Measurements from ENCODE around the gene RNF215.
A peak's percentile ranks its signal among the peaks of the same experiment; 100 is the strongest.

RNF215 gene

GRCh38 chr22:30397656-30398635, 10.7 kb upstream of the RNF215 start:
- DNase-seq (ENCODE audit: low read depth in 1 of 2, low spot score in 1 of 2) = no peak

GRCh38 chr22:30396871-30397655, 9.9 kb upstream of the RNF215 start, which contains the start of gene SEC14L2:
Gene SEC14L2, plus strand, starts transcription at chr22:30397018. Its CDS starts 99 bp downstream, at chr22:30397117.
- DNase-seq (ENCODE audit: low read depth in 1 of 2, low spot score in 1 of 2) = peak; percentile 27 to 55

DNA sequence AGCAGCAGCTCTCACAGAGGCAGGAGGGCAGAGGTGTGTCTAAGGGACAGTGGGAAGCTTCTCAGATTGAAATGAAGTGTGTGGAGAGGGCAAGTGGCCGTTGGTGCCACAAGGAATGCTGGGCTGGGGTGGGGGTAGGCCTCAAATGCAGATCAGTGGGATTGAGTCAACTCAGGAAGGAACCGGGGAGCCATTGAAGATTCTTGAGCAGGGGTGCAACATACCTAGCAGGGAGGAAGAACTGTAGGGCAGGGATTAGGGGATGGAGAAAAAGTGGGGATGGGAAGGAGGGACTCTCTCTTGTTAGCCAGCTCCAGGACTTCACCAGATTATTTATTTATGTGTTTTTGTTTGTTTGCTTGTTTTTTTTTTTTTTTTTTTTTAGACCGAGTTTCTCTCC, 6.7 kb upstream of the RNF215 start:
- no peak for DNase-seq (ENCODE audit: low read depth in 1 of 2, low spot score in 1 of 2)

GRCh38 chr22:30393322-30393680, 6.1 kb upstream of the RNF215 start:
- DNase-seq (ENCODE audit: low read depth in 1 of 2, low spot score in 1 of 2) = no peak

GRCh38 chr22:30392661-30393321, 5.6 kb upstream of the RNF215 start:
- no peak for DNase-seq (ENCODE audit: low read depth in 1 of 2, low spot score in 1 of 2)

GRCh38 chr22:30390974-30391691, 3.9 kb upstream of the RNF215 start:
- peak; percentile 57 to 71 for DNase-seq (ENCODE audit: low read depth in 1 of 2, low spot score in 1 of 2)

GRCh38 chr22:30386608-30386959, 627 bp downstream of the RNF215 start:
- DNase-seq (ENCODE audit: low read depth in 1 of 2, low spot score in 1 of 2) = no peak

GRCh38 chr22:30385942-30386341, 1.3 kb downstream of the RNF215 start:
- DNase-seq (ENCODE audit: low read depth in 1 of 2, low spot score in 1 of 2) = no peak

DNA sequence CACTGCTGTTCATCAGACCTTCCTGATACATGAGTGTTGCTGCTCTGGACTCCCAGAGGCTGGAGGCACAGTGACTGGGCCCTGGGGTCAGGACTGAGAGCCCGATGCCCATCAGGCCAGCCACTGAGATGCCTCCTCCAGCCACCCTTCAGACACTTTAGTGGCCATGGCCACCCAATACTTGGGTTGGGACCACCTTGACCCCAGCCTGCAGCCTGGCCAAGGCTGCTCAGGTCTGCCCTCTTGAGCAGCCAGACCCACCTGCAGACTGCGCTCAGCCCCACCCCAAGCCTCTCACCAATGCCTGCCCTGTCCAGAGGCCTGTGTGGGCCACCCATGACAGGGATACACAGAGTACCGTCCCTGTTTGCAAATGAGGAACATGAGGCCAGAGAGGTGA, 4.2 kb downstream of the RNF215 start:
- no peak for DNase-seq (ENCODE audit: low read depth in 1 of 2, low spot score in 1 of 2)

DNA sequence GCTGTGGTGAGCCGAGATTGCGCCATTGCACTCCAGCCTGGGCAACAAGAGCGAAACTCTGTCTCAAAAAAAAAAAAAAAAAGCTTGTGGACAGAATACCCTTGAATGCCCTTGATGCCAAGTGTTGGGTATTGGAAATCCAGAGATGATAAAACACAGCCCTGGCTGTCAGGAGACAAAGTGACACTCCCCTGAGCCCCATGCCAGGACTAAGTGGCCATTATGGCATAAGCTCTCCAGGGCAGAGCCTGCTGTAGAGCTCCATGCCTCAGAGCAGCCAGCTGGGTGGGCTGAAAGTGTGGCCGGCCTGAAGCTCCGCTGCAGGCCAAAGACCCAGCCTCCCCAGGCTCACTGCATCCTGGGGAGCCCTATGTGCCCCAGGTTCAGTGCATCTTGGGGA, 4.9 kb downstream of the RNF215 start:
- no peak for DNase-seq (ENCODE audit: low read depth in 1 of 2, low spot score in 1 of 2)

GRCh38 chr22:30381264-30381663, 5.9 kb downstream of the RNF215 start:
- no peak for DNase-seq (ENCODE audit: low read depth in 1 of 2, low spot score in 1 of 2)

DNA sequence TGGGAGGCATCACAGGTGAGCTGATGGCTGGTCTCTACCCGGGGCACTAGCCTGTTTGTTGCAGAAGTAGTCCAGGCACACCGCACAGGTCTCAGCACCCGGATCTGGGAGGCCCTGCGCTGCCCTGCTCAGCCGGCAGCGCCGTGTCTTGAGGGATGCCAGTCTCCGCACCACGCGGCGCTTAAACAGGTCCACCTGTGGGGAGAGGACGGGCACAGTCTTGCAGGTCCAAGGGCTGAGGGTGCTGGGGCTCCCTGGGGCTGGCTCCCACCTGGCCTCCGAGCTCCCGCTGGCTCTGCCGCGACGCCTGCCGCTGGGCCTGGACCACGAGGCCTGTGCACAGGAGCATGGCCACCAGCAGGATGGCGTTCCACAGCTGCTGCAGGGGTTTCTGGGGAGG, 7.2 kb downstream of the RNF215 start:
- DNase-seq (ENCODE audit: low read depth in 1 of 2, low spot score in 1 of 2) = no peak

DNA sequence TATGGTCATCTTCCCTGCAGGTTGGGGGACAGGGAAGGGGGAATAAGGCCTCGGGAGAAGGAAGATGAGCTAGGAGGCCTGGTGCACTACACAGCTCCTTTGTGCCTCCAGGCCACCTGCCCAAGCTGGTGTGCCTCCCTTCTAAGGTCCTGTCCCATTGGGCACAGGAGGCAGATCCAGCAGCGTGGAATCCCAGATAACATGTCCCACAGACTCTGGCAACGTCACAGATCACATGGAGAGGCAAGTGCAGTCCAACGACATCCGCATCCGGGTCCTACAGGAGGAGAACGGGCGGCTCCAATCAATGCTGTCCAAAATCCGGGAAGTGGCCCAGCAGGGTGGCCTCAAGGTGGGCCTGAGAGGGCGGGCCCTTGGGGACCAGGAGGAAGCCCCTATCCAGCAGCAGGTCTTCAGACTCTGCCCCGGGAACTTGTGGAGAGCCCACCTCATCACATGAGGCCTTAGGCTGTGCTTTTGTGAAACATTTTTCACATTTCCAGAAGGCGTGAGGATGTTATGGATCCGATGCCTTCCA, 11.8 kb downstream of the RNF215 start:
- DNase-seq (ENCODE audit: low read depth in 1 of 2, low spot score in 1 of 2) = no peak

DNA sequence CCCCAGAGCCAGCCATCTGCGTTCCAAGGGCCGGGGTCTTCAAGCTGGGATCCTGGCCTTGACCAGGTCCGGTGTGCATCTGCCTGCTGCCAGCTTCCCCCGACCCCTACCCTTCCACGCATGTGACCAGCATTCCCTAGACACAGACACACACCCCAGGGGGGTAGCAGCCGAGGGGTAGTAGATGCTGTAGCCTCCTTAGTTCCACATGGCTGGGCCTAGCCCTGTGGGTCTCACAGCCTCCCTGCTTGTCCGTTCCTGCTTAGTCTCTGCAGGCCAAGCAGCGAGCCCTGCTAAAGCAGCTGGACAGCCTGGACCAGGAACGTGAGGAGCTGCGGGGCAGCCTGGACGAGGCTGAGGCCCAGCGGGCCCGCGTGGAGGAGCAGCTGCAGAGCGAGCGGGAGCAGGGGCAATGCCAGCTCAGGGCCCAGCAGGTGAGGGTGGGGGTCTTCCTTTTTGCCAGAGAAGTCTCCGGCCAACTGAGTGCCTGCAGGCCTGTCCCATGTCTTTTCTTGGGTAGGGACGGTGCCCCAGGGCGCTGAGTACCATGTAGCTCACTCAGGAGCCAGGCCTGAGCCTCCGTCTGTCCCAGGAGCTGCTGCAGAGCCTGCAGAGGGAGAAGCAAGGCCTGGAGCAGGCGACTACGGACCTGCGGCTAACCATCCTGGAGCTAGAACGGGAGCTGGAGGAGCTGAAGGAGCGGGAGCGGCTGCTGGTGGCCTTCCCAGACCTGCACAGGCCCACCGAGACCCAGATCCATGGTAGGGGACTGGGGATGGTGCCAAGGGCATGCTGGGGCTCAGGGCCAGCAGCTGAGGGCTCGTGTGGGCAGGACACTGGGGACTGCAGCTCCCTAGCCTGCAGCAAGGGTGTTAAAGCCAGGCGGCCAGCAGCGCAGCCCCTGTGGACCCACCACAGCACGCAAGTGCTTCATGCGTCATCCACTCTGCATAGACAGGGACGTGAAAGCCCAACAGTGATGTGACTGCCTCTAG, 13.6 kb downstream of the RNF215 start:
- DNase-seq (ENCODE audit: low read depth in 1 of 2, low spot score in 1 of 2) = no peak

GRCh38 chr22:30372915-30373314, 14.3 kb downstream of the RNF215 start:
- DNase-seq (ENCODE audit: low read depth in 1 of 2, low spot score in 1 of 2) = no peak

DNA sequence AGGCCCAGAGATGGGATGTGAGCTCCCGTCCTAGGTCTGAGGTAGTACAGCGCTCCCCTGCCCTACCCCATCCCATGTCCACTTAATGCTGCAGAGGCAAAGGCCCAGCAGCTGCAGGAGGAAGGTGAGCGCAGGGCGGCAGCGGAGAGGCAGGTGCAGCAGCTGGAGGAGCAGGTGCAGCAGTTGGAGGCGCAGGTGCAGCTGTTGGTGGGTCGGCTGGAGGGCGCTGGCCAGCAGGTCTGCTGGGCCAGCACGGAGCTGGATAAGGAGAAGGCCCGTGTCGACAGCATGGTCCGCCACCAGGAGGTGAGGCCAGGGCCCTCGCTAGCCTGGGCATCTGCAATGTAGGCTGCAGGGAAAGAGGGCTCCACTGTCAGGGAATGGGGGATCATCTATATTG, 15.2 kb downstream of the RNF215 start:
- no peak for DNase-seq (ENCODE audit: low read depth in 1 of 2, low spot score in 1 of 2)

DNA sequence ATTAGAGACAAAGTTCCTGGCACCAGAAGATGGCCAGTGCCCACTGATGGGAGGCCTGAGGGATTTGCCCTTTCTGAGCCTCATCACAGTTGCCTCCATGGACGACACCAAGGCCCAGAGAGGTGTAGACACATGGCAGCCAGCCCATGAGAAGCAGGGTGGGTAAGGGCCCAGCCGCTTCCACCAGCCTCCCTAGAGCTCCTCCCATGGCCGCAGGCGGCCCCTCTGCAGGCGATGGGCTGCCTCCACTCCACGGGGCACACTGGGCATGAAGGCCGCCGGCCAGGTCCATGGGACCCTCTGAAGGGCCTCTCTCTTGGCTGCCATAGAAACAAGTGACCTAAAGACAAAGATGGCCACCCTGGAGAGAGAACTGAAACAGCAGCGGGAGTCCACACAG, 15.9 kb downstream of the RNF215 start:
- DNase-seq (ENCODE audit: low read depth in 1 of 2, low spot score in 1 of 2) = no peak

DNA sequence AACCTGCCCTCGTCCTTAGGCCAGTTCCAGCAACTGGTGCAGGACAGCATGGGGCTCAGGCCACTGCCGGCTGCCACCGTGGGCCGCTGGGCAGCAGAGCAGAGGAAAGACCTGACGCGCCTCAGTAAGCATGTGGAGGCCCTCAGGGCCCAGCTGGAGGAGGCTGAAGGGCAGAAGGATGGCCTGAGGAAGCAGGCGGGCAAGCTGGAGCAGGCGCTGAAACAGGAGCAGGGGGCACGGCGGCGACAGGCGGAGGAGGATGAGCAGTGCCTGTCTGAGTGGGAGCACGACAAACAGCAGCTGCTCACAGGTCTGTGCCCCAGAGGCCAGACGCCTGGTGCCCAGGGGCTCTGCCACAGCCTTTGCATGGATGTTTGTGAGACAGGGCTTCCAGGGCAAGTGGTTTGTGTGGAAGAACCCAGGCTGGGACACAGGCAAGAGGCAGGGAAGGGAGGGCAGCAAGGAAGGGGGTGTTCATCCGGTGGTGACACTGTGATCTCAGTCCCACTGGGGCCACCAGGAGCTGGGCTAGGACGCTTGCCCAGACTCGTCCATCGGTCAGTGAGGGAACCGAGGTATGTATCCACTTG, 16.5 kb downstream of the RNF215 start:
- no peak for DNase-seq (ENCODE audit: low read depth in 1 of 2, low spot score in 1 of 2)

GRCh38 chr22:30368420-30368819, 18.8 kb downstream of the RNF215 start:
- no peak for DNase-seq (ENCODE audit: low read depth in 1 of 2, low spot score in 1 of 2)

Data from stimulated activated CD4-positive, alpha-beta T cell treated with anti-CD3 and anti-CD28 coated beads, Interleukin-15, amount 100 ng/mL, for 1 hour (primary cell).